Endodermal cell (in vitro differentiated cells): ENCODE measurements around the gene MRAP. TPM values are rescaled to one million over a fixed set of nuclear protein-coding genes. Genes with fewer than 3 reads are reported as not detected.
A peak's percentile ranks its signal among the peaks of the same experiment; 100 is the strongest.

Source experiments
- DNase-seq: peaks from one replicate; pipeline ENCODE4 v3.0.0-alpha.2; 2017
- H3K27ac ChIP-seq: 2 replicates; pipeline ENCODE4 v1.5.1; 2013; ENCODE audit warnings: mild to moderate bottlenecking, low read depth, low read length, moderate library complexity
- H3K27me3 ChIP-seq: 2 replicates; pipeline ENCODE4 v1.6.1; 2013; ENCODE audit warnings: mild to moderate bottlenecking, low read length, moderate library complexity; ENCODE audit not compliant: insufficient read depth, control insufficient read depth, poor library complexity, severe bottlenecking
- H3K36me3 ChIP-seq: 2 replicates; pipeline ENCODE4 v1.7.0; 2013; ENCODE audit warnings: mild to moderate bottlenecking, low read length, moderate library complexity; ENCODE audit not compliant: control insufficient read depth, insufficient read depth
- H3K4me1 ChIP-seq: one replicate; pipeline ENCODE4 v1.7.0; 2013; ENCODE audit warnings: low read length; ENCODE audit not compliant: control insufficient read depth, insufficient read depth
- H3K4me3 ChIP-seq: 2 replicates; pipeline ENCODE4 v1.5.1; 2013; ENCODE audit warnings: mild to moderate bottlenecking, low read length, moderate library complexity
- H3K9ac ChIP-seq: 2 replicates; pipeline ENCODE4 v1.6.1; 2013; ENCODE audit warnings: mild to moderate bottlenecking, low read length, moderate library complexity; ENCODE audit not compliant: poor library complexity, severe bottlenecking; ENCODE audit errors: extremely low read depth
- H3K9me3 ChIP-seq: 2 replicates; pipeline ENCODE4 v1.6.1; 2013; ENCODE audit warnings: mild to moderate bottlenecking, low read length, moderate library complexity; ENCODE audit not compliant: control insufficient read depth
- H3K27ac Mint-ChIP-seq: 2 replicates; pipeline ENCODE4 v1.8.0; 2020; ENCODE audit warnings: mixed read lengths
- H3K27me3 Mint-ChIP-seq: 2 replicates; pipeline ENCODE4 v1.8.0; 2021; ENCODE audit warnings: mild to moderate bottlenecking, mixed read lengths; ENCODE audit not compliant: insufficient read depth
- H3K36me3 Mint-ChIP-seq: 2 replicates; pipeline ENCODE4 v1.8.0; 2020; ENCODE audit warnings: low read depth, mixed read lengths
- H3K4me1 Mint-ChIP-seq: 2 replicates; pipeline ENCODE4 v1.8.0; 2020; ENCODE audit warnings: mixed read lengths
- H3K4me3 Mint-ChIP-seq: 2 replicates; pipeline ENCODE4 v1.8.0; 2020; ENCODE audit warnings: mild to moderate bottlenecking, moderate library complexity, mixed read lengths
- H3K9me3 Mint-ChIP-seq: 2 replicates; pipeline ENCODE4 v1.8.0; 2020; ENCODE audit warnings: mild to moderate bottlenecking, mixed read lengths
- CTCF ChIP-seq: fragments of 200-600 bp; sonication (generic); conservative IDR thresholded peaks from 2 replicates; pipeline ENCODE4 v1.5.0; 2021; ENCODE audit warnings: antibody characterized with exemption, mild to moderate bottlenecking
- WGBS, 2 experiments: methylation state at CpG; one replicate each; pipeline versions ENCODE4 v1.1.5 to v1.1.7; 2013; ENCODE audit warnings: missing lambda C conversion rate in 2 of 2, mixed read lengths in 1 of 2; ENCODE audit not compliant: insufficient coverage in 1 of 2, insufficient read length in 1 of 2; 5-methylcytosine and 5-hydroxymethylcytosine counted together
- total RNA-seq, 2 donors: library from RNA; stranded (reverse); fragmentation: NEBNext Ultra II Directional in 1 of 2; extraction: Animal tissue kit (Norgen Biotek cat#: 25700) in 1 of 2; gene quantifications; 2 replicates in 1 of 2; 3 replicates in 1 of 2; pipeline ENCODE4 v1.2.1, GENCODE V29; 2021

Gene MRAP
- total RNA-seq, 2 donors from 2014 or later: not detected

- Mint-ChIP-seq H3K27ac (peak overlapping the region; percentile 22), H3K27me3 (no peaks in the 10 kb centered on the region), H3K36me3 (peaks cover 72% of the 10 kb centered on the region), H3K4me1 (peaks cover 13% of the 10 kb centered on the region), H3K4me3 (peak overlapping the region; percentile 16), H3K9me3 (no peaks in the 10 kb centered on the region)
- peaks cover 11% of the 10 kb centered on the region for H3K4me1 ChIP-seq
- WGBS, 2 experiments: 86 to 94% methylated on average over 6 to 7 of the region's 7 CpGs
- H3K36me3 ChIP-seq: peaks cover 69% of the 10 kb centered on the region
- TF ChIP-seq CTCF: no peak
- H3K9me3 ChIP-seq: no peaks in the 10 kb centered on the region
- no peak overlapping the region for H3K27ac ChIP-seq
- DNase-seq: peak; percentile 38
- H3K4me3 ChIP-seq: peak overlapping the region; percentile 21
- H3K27me3 ChIP-seq: no peaks in the 10 kb centered on the region
- H3K9ac ChIP-seq: no peak overlapping the region
Observed at GRCh38 chr21:32319012-32319411, 20.4 kb downstream of the MRAP start.

DNA sequence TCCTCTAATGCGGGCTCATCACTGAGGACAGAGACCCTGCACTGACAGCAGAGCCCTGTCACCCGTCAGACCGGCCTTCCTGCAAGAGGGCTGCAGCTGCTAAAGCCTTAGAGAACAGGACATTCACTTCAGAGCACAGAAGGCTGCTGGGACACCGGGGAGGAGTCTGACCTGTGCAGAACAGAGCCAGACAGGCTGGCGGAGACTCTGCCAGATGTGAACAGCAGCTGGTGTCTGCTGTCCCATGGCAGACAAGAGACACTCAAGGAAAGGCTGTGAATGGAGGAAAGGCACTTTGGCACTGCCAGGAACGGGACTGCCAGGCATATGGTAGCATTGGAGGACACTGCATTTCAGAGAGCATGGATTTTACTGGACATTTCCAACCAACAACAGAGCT, 21.4 kb downstream of the MRAP start:
- H3K36me3 ChIP-seq: peaks cover 71% of the 10 kb centered on the region
- Mint-ChIP-seq H3K27me3 (no peaks in the 10 kb centered on the region), H3K36me3 (peaks cover 77% of the 10 kb centered on the region), H3K4me3 (no peak overlapping the region), H3K27ac (peak overlapping the region; percentile 26), H3K4me1 (peaks cover 13% of the 10 kb centered on the region), H3K9me3 (no peaks in the 10 kb centered on the region)
- no peak overlapping the region for H3K9ac ChIP-seq
- H3K4me1 ChIP-seq: peaks cover 11% of the 10 kb centered on the region
- WGBS, 2 experiments: 83 to 94% methylated on average over 6 of the region's 6 CpGs
- no peak overlapping the region for H3K4me3 ChIP-seq
- no peak for DNase-seq
- H3K9me3 ChIP-seq: no peaks in the 10 kb centered on the region
- no peaks in the 10 kb centered on the region for H3K27me3 ChIP-seq
- no peak for TF ChIP-seq CTCF
- H3K27ac ChIP-seq: peak overlapping the region; percentile 50

DNA sequence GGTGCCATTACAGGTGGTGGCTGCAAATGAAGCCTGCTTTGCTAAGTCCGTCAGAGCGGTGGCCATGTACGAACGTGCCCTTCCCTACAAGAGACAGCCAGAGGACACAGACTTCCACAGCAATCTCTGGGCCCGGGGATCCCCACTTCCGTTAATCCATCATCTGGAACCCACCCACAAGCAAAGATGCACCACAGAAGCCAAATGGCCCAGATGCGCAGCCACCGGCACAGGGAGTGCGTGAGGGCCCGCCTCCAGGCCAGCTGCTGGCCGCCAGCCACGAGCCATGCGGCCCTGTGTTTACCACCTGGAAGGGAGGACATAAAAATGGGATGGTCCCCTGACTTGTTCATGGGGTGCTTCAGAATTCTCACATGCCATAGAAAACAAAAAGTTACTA, 22.1 kb downstream of the MRAP start:
- H3K27me3 Mint-ChIP-seq: no peaks in the 10 kb centered on the region
- no peak overlapping the region for H3K27ac ChIP-seq
- 92 to 93% methylated on average over 4 to 13 of the region's 13 CpGs for WGBS, 2 experiments
- H3K9me3 Mint-ChIP-seq: no peaks in the 10 kb centered on the region
- H3K4me3 ChIP-seq: no peak overlapping the region
- peaks cover 81% of the 10 kb centered on the region for H3K36me3 Mint-ChIP-seq
- no peak for DNase-seq
- H3K4me1 ChIP-seq: peaks cover 11% of the 10 kb centered on the region
- TF ChIP-seq CTCF: no peak
- no peaks in the 10 kb centered on the region for H3K27me3 ChIP-seq
- peaks cover 13% of the 10 kb centered on the region for H3K4me1 Mint-ChIP-seq
- no peak overlapping the region for H3K27ac Mint-ChIP-seq
- H3K9me3 ChIP-seq: no peaks in the 10 kb centered on the region
- H3K36me3 ChIP-seq: peaks cover 77% of the 10 kb centered on the region
- H3K4me3 Mint-ChIP-seq: no peak overlapping the region
- H3K9ac ChIP-seq: no peak overlapping the region
